HFFc6 (cell line): ENCODE data around the gene LY86. TPM values are rescaled to one million over a fixed set of nuclear protein-coding genes. Genes with fewer than 3 reads are reported as not detected.

Experiments used
- DNase-seq: peaks from one replicate; pipeline ENCODE4 v3.0.0-alpha.2; 2018
- H3K27ac Mint-ChIP-seq: 2 replicates; pipeline ENCODE4 v1.8.0; 2020; ENCODE audit warnings: mild to moderate bottlenecking, mixed read lengths
- H3K27me3 Mint-ChIP-seq: 2 replicates; pipeline ENCODE4 v1.8.0; 2021; ENCODE audit warnings: mild to moderate bottlenecking, moderate library complexity, mixed read lengths; ENCODE audit not compliant: insufficient read depth
- H3K36me3 Mint-ChIP-seq: 2 replicates; pipeline ENCODE4 v1.8.0; 2021; ENCODE audit warnings: low read depth, mixed read lengths
- H3K4me1 Mint-ChIP-seq: 2 replicates; pipeline ENCODE4 v1.8.0; 2020; ENCODE audit warnings: low read depth, mixed read lengths
- H3K4me3 Mint-ChIP-seq: 2 replicates; pipeline ENCODE4 v1.8.0; 2020; ENCODE audit warnings: mild to moderate bottlenecking, moderate library complexity, mixed read lengths
- H3K9me3 Mint-ChIP-seq: 2 replicates; pipeline ENCODE4 v1.8.0; 2020; ENCODE audit warnings: mild to moderate bottlenecking, mixed read lengths
- CTCF ChIP-seq: fragments of 200-600 bp; sonication (generic); IDR thresholded peaks from 2 replicates; pipeline ENCODE4 v1.5.0; 2021; ENCODE audit warnings: antibody characterized with exemption, mild to moderate bottlenecking
- total RNA-seq, 6 experiments: library from RNA; stranded (reverse); fragmentation: NEBNext Ultra II Directional; extraction: Animal tissue kit (Norgen Biotek cat#: 25700); gene quantifications; 2 replicates in 1 of 6; 3 replicates in 5 of 6; pipeline ENCODE4 v1.2.3, GENCODE V29; 2021

LY86 gene
- total RNA-seq, 6 experiments from 2014 or later: not detected

- Mint-ChIP-seq H3K4me1 (no peaks in the 10 kb centered on the region), H3K9me3 (peaks cover 38% of the 10 kb centered on the region), H3K36me3 (no peaks in the 10 kb centered on the region), H3K4me3 (no peak overlapping the region), H3K27me3 (no peaks in the 10 kb centered on the region; the same call in 1 of the 2 replicates), H3K27ac (no peak overlapping the region)
- TF ChIP-seq CTCF: no peak
- DNase-seq: no peak
These were observed 10.8 kb upstream of the LY86 start for GRCh38 chr6:6577735-6578134.

GRCh38 chr6:6579281-6579680 lies 9.2 kb upstream of the LY86 start:
- Mint-ChIP-seq H3K36me3 (no peaks in the 10 kb centered on the region), H3K27ac (no peak overlapping the region), H3K4me1 (no peaks in the 10 kb centered on the region), H3K27me3 (no peaks in the 10 kb centered on the region; the same call in 1 of the 2 replicates), H3K9me3 (peaks cover 40% of the 10 kb centered on the region), H3K4me3 (no peak overlapping the region)
- DNase-seq: no peak
- no peak for TF ChIP-seq CTCF

GRCh38 chr6:6580225-6580856 lies 8.2 kb upstream of the LY86 start:
- no peaks in the 10 kb centered on the region for H3K36me3 Mint-ChIP-seq
- no peak for DNase-seq
- peaks cover 44% of the 10 kb centered on the region for H3K9me3 Mint-ChIP-seq
- H3K27ac Mint-ChIP-seq: no peak overlapping the region
- no peaks in the 10 kb centered on the region; the same call in 1 of the 2 replicates for H3K27me3 Mint-ChIP-seq
- H3K4me3 Mint-ChIP-seq: no peak overlapping the region
- H3K4me1 Mint-ChIP-seq: no peaks in the 10 kb centered on the region
- TF ChIP-seq CTCF: no peak

GRCh38 chr6:6581054-6581453 lies 7.5 kb upstream of the LY86 start:
- H3K27ac Mint-ChIP-seq: no peak overlapping the region
- no peak for DNase-seq
- no peak overlapping the region for H3K4me3 Mint-ChIP-seq
- H3K9me3 Mint-ChIP-seq: peaks cover 44% of the 10 kb centered on the region
- H3K36me3 Mint-ChIP-seq: no peaks in the 10 kb centered on the region
- no peak for TF ChIP-seq CTCF
- no peaks in the 10 kb centered on the region; the same call in 1 of the 2 replicates for H3K27me3 Mint-ChIP-seq
- no peaks in the 10 kb centered on the region for H3K4me1 Mint-ChIP-seq

- Mint-ChIP-seq H3K4me3 (no peak overlapping the region), H3K36me3 (no peaks in the 10 kb centered on the region), H3K27ac (no peak overlapping the region), H3K27me3 (no peaks in the 10 kb centered on the region; the same call in 1 of the 2 replicates), H3K9me3 (peaks cover 47% of the 10 kb centered on the region), H3K4me1 (no peaks in the 10 kb centered on the region)
- TF ChIP-seq CTCF: no peak
- DNase-seq: no peak
These were observed 6.4 kb upstream of the LY86 start for GRCh38 chr6:6582131-6582530.
